ENCODE data around the gene KDM4B.

DNA sequence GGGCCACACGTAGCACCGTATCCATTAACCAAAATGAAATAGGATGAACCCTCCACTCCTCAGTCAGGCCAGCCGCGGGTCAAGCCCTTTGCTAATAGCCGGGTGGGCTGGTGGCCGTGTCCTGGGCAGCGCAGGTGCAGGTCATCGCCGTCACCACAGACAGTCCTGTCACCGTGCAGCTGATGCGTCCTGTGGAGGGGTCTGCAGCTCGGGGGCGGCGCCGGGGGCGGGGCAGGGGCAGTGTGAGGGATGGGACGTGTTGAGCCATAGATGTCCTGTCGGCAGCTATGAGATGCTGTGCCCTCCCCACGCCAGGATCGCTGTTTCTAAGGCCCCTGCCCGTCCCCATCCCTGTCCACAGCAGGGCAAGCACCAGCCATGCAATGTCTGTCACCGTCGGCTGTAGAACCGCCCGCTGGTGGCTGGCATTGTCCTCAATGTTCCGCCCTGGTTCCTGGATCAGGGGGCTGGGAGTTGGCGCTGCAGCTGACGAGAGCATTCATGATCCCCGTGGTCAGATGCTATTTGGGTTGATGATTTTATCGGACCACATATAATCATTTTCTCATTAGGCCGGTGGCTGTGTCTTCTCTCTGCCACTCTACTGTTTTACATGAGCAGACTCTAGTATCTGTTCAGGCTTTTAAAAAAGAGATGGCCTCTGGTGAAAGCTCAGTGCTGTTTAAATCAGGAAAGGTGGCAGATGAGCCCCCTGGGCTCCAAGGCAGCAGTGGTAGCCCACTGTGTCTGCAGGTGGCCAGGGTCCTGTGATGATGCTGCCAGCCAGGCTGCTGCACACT lies 126.1 kb downstream of the KDM4B start:
- TF ChIP-seq, protein P1, sequence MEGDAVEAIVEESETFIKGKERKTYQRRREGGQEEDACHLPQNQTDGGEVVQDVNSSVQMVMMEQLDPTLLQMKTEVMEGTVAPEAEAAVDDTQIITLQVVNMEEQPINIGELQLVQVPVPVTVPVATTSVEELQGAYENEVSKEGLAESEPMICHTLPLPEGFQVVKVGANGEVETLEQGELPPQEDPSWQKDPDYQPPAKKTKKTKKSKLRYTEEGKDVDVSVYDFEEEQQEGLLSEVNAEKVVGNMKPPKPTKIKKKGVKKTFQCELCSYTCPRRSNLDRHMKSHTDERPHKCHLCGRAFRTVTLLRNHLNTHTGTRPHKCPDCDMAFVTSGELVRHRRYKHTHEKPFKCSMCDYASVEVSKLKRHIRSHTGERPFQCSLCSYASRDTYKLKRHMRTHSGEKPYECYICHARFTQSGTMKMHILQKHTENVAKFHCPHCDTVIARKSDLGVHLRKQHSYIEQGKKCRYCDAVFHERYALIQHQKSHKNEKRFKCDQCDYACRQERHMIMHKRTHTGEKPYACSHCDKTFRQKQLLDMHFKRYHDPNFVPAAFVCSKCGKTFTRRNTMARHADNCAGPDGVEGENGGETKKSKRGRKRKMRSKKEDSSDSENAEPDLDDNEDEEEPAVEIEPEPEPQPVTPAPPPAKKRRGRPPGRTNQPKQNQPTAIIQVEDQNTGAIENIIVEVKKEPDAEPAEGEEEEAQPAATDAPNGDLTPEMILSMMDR (IDR thresholded peaks at IDR 0.05): no peak
- TF ChIP-seq POLR2A (IDR thresholded peaks at IDR 0.05): no peak

Measured in uterus (tissue), 2 donors.